Natural killer cell (primary cell): ENCODE results near the gene FOXN3. TPM values are rescaled to one million over a fixed set of nuclear protein-coding genes. Genes with fewer than 3 reads are reported as not detected.
A peak's percentile ranks its signal among the peaks of the same experiment; 100 is the strongest.

Experiments
- ATAC-seq, 3 donors: fragments of 150-1000 bp in 2 of 3; fragments of 200-7000 bp in 1 of 3; cut with Tn5 transposase; 1 replicate in 1 of 3; 2 replicates in 2 of 3; pipeline ENCODE4 v1.10.0; 2021; ENCODE audit warnings: mild to moderate bottlenecking in 2 of 3, moderate library complexity in 2 of 3
- DNase-seq, 2 donors: peaks; one replicate each; pipeline versions ENCODE4 v3.0.0 to v3.0.0-alpha.2; 2013 to 2021; ENCODE audit warnings: mixed read lengths in 1 of 2
- H3K27ac ChIP-seq: one replicate; pipeline ENCODE4 v1.5.1; 2013; ENCODE audit warnings: mild to moderate bottlenecking, low read length
- H3K27me3 ChIP-seq: one replicate; pipeline ENCODE4 v1.6.1; 2013; ENCODE audit warnings: low read length; ENCODE audit not compliant: control insufficient read depth, insufficient read depth
- H3K36me3 ChIP-seq: one replicate; pipeline ENCODE4 v1.6.1; 2013; ENCODE audit warnings: low read length; ENCODE audit not compliant: control insufficient read depth, insufficient read depth
- H3K4me1 ChIP-seq: one replicate; pipeline ENCODE4 v1.6.1; 2013; ENCODE audit warnings: low read length; ENCODE audit not compliant: control insufficient read depth, insufficient read depth
- H3K4me3 ChIP-seq: one replicate; pipeline ENCODE4 v1.5.1; 2013; ENCODE audit warnings: low read length
- H3K9me3 ChIP-seq: one replicate; pipeline ENCODE4 v1.6.1; 2013; ENCODE audit warnings: low read length; ENCODE audit not compliant: control insufficient read depth, insufficient read depth
- H3K27ac Mint-ChIP-seq, 2 donors: one replicate each; pipeline ENCODE4 v1.8.0; 2022; ENCODE audit warnings: mild to moderate bottlenecking in 2 of 2, mixed read lengths in 2 of 2, moderate library complexity in 1 of 2
- H3K27me3 Mint-ChIP-seq, 2 donors: one replicate each; pipeline ENCODE4 v1.8.0; 2022; ENCODE audit warnings: low read depth in 2 of 2, mixed read lengths in 2 of 2
- H3K36me3 Mint-ChIP-seq: one replicate; pipeline ENCODE4 v1.8.0; 2022; ENCODE audit warnings: mixed read lengths
- H3K4me1 Mint-ChIP-seq, 2 donors: one replicate each; pipeline ENCODE4 v1.8.0; 2022; ENCODE audit warnings: mixed read lengths in 2 of 2
- H3K4me3 Mint-ChIP-seq: one replicate; pipeline ENCODE4 v1.8.0; 2022; ENCODE audit warnings: mild to moderate bottlenecking, moderate library complexity, mixed read lengths
- H3K9me3 Mint-ChIP-seq, 2 donors: one replicate each; pipeline ENCODE4 v1.8.0; 2022; ENCODE audit warnings: mixed read lengths in 2 of 2
- WGBS: methylation state at CpG from one replicate; pipeline ENCODE4 v1.1.7; 2013; ENCODE audit warnings: missing lambda C conversion rate; ENCODE audit not compliant: insufficient coverage; 5-methylcytosine and 5-hydroxymethylcytosine counted together
- intact Hi-C: fragments of 100-400 bp; cut with micrococcal nuclease; formaldehyde crosslinking; loops from one replicate; pipeline ENCODE4 v1.14.2; 2022
- total RNA-seq, 4 donors: library from RNA; stranded (reverse); fragments of 120-200 nt in 1 of 4; gene quantifications; one replicate each; pipeline versions ENCODE4 v1.2.3 to v1.2.4, GENCODE V29; 2013 to 2022
- TF ChIP-seq, protein P1 (sequence below): fragments of 200-600 bp; IDR thresholded peaks from one replicate; pipeline ENCODE4 v1.8.0; 2022; ENCODE audit warnings: antibody characterized with exemption

Gene FOXN3
- total RNA-seq, 3 donors from 2014 or later (not counting 1 experiment from before 2014, with no cell fraction given), result 209 to 216 (median 209) TPM

DNA sequence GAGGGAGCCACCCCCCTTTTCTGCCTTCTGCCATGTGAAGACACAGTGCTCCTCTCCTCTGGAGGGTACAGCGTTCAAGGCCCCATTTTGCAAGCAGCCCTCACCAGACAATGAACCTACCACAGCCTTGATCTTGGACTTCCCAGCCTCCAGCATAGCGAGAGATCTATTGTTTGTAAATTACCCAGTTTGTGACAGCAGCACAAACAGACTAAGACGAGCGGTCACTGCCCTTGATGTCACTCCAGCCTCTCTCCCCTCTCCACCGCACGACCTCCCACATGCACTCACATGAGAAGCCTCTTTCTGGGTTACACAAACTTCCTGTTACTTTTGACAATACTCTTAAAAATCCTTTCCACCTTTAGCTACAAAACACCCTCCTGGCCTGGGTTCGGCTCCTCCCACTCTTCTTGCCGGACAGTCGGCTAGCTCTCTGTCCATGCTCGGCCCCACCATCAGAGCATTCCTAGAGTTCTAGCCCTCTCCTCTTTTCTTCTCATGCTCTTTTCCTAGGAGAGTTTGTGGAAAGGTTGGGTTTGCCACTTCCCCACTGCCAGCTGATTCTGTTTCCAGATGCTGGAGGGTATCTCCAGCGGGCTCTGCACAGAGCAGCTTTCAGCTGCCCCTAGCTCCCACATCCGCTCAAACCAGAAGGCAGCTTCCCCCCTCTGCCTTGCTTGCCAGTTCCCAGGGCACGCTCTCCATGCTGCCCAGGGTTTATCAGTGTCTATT lies 124.3 kb downstream of the FOXN3 start:
- Histone ChIP-seq H3K27me3 (no peaks in the 10 kb centered on the region), H3K9me3 (no peaks in the 10 kb centered on the region), H3K4me3 (no peak overlapping the region), H3K27ac (peak overlapping the region; percentile 57), H3K36me3 (peaks cover 5% of the 10 kb centered on the region), H3K4me1 (peaks cover 27% of the 10 kb centered on the region)
- H3K9me3 Mint-ChIP-seq, result no peaks in the 10 kb centered on the region
- peak overlapping the region; percentile 12 to 87 for H3K27ac Mint-ChIP-seq
- no peaks in the 10 kb centered on the region for H3K36me3 Mint-ChIP-seq
- DNase-seq (no peak), ATAC-seq (peak; percentile 57 to 79 (median 68))
- intact Hi-C loops, result no loop called here
- H3K27me3 Mint-ChIP-seq, result no peaks in the 10 kb centered on the region
- H3K4me1 Mint-ChIP-seq, result peaks cover 54 to 59% of the 10 kb centered on the region in 2 donors
- TF ChIP-seq, protein P1, sequence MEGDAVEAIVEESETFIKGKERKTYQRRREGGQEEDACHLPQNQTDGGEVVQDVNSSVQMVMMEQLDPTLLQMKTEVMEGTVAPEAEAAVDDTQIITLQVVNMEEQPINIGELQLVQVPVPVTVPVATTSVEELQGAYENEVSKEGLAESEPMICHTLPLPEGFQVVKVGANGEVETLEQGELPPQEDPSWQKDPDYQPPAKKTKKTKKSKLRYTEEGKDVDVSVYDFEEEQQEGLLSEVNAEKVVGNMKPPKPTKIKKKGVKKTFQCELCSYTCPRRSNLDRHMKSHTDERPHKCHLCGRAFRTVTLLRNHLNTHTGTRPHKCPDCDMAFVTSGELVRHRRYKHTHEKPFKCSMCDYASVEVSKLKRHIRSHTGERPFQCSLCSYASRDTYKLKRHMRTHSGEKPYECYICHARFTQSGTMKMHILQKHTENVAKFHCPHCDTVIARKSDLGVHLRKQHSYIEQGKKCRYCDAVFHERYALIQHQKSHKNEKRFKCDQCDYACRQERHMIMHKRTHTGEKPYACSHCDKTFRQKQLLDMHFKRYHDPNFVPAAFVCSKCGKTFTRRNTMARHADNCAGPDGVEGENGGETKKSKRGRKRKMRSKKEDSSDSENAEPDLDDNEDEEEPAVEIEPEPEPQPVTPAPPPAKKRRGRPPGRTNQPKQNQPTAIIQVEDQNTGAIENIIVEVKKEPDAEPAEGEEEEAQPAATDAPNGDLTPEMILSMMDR, result no peak
- H3K4me3 Mint-ChIP-seq, result peak overlapping the region; percentile 68
- 66% methylated on average over 13 of the region's 13 CpGs for WGBS

DNA sequence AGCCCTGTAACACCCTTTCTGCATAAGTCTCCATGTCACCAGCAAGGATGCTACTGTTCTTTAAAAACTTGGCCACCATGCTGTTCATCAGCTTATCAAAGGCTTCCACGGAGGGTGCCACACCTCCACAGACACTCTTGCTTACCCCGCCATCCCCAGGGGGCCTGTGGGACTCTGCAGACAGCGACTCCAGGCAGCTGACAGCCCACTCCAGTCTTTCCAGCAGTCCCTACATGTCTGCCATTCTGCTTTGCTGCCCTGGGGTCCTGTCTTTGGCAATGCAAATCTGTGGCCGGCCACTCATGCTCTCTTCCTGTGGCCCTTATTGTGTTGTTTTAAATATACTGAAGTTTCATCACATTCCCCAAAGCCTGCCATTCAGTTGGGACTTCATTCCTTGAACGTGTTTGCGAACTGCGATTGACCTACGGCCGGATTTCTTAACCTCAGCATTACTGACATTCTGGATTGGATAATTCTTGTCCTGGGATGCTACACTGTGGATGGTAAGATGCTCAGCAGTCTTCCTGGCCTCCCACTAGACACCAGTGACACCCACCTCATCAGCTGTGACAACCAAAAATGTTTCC lies 125.6 kb downstream of the FOXN3 start:
- Mint-ChIP-seq H3K9me3 (no peaks in the 10 kb centered on the region), H3K36me3 (no peaks in the 10 kb centered on the region), H3K4me3 (no peak overlapping the region), H3K4me1 (peaks cover 64 to 67% of the 10 kb centered on the region in 2 donors), H3K27me3 (no peaks in the 10 kb centered on the region), H3K27ac (peak overlapping the region; percentile 24 to 47)
- intact Hi-C loops, result no loop called here
- H3K9me3 ChIP-seq, result no peaks in the 10 kb centered on the region
- peaks cover 5% of the 10 kb centered on the region for H3K36me3 ChIP-seq
- DNase-seq (no peak), ATAC-seq (no peak)
- H3K4me3 ChIP-seq, result no peak overlapping the region
- 89% methylated on average over 9 of the region's 9 CpGs for WGBS
- TF ChIP-seq, protein P1, result no peak
- H3K27me3 ChIP-seq, result no peaks in the 10 kb centered on the region
- peaks cover 37% of the 10 kb centered on the region for H3K4me1 ChIP-seq
- no peak overlapping the region for H3K27ac ChIP-seq

DNA sequence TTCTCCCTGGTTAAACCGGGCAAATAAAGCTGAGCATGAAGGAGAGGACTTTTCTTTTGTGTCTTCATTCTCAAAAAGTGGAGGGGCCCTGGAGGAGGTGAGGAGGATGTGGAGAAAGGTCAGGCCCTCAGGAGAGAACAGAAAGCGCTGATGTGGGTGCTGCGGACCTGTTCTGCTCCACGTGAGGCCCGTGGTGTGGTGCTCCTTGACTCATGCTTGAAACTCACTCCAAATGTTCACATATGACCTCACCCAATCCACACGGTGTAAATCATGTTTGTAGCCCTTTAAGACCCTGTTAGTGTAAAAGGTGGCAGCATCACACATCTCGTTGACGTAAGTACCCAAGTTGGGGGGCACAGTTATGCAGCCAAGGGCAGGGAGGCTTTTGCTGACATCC lies 126.2 kb downstream of the FOXN3 start:
- H3K4me1 Mint-ChIP-seq, result peaks cover 67 to 68% of the 10 kb centered on the region in 2 donors
- Histone ChIP-seq H3K9me3 (no peaks in the 10 kb centered on the region), H3K4me1 (peaks cover 40% of the 10 kb centered on the region), H3K27ac (no peak overlapping the region), H3K27me3 (no peaks in the 10 kb centered on the region), H3K36me3 (peaks cover 6% of the 10 kb centered on the region), H3K4me3 (no peak overlapping the region)
- TF ChIP-seq, protein P1, result no peak
- no peak for DNase-seq
- H3K36me3 Mint-ChIP-seq, result no peaks in the 10 kb centered on the region
- H3K4me3 Mint-ChIP-seq, result no peak overlapping the region
- intact Hi-C loops, result no loop called here
- no peaks in the 10 kb centered on the region for H3K27me3 Mint-ChIP-seq
- ATAC-seq, result no peak
- WGBS, result 85% methylated on average over 7 of the region's 8 CpGs
- H3K9me3 Mint-ChIP-seq, result no peaks in the 10 kb centered on the region
- peak overlapping the region; percentile 24 to 47 for H3K27ac Mint-ChIP-seq
